Ramos (cell line): Measurements from ENCODE around the gene AKR1C4.
"Not testable (repeated sequence)": the region's sequence is repeated elsewhere in the genome, so short reads cannot be mapped to it uniquely, and the experiment has no call there.

Experiments used
- in situ Hi-C: fragments of 300-500 bp; cut with MboI; formaldehyde crosslinking; loops from one replicate; pipeline ENCODE4 v1.14.3; 2022; ENCODE audit warnings: low sequenced_read_pairs; ENCODE audit not compliant: unreplicated experiment

AKR1C4 gene

GRCh38 chr10:5196702-5197113 is at the start of gene AKR1C4:
TSS of gene AKR1C4 (plus strand) at chr10:5196837. CDS start at chr10:5196868, 31 bp downstream.
- in situ Hi-C loops, result no loop called here

- in situ Hi-C loops, result no loop called here
Observed at GRCh38 chr10:5146920-5147254, 49.8 kb upstream of the AKR1C4 start.

GRCh38 chr10:5147255-5147980 is 49.2 kb upstream of the AKR1C4 start:
- in situ Hi-C loops, result no loop called here

DNA sequence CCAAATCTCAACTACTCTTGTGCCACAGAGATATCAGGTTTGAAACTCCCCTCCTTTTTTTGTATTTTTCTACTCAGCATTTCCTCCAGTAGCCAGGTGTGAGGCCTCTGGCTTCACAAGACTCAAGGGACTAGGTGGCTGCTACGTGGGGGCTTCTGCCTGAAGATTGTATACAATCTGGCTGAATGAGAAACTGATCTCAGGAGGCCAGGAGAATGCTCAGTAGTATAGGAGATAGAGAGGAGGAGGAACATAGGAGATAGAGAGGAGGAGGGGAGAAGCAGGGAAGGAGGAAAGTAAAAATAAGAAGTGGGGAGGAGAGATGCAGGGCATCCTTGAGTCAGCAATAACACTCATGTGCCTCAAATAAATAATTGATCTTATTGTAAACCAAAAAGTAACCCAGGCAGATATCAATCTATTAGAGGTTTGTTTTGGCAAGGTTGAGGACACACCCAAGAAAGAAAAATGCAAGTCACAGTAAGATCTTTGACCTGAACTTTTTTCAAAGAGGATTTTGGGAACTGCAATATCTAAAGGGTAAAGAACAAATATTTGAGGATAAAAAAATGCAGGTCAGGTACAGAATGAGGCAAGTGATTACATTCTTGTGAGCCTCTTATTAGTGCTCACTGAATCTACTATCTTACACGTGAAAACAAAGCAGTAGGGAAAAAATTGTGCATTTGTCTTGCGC is 48.5 kb upstream of the AKR1C4 start:
- in situ Hi-C loops, result no loop called here

DNA sequence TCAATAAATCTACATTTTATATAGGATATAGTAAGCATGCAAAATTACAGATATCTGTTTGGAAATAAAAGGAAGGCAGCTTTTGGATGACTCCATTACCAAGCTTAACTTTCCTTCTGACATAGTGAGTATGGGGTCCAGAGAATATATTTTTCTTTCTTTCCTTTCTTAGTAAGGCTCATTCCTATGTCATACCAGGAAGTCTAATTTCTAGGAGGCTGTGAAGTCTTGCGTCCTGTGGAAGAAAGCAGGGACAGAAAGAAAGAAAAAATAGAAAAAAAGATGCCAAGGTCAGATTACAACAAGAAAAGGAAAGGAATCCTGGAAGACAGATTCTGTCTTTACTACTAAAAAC is 48.0 kb upstream of the AKR1C4 start:
- in situ Hi-C loops, result no loop called here

- in situ Hi-C loops, result no loop called here
Observed at GRCh38 chr10:5151076-5151475, 45.6 kb upstream of the AKR1C4 start.

- in situ Hi-C loops, result no loop called here
Observed at GRCh38 chr10:5155951-5156350, 40.7 kb upstream of the AKR1C4 start.

DNA sequence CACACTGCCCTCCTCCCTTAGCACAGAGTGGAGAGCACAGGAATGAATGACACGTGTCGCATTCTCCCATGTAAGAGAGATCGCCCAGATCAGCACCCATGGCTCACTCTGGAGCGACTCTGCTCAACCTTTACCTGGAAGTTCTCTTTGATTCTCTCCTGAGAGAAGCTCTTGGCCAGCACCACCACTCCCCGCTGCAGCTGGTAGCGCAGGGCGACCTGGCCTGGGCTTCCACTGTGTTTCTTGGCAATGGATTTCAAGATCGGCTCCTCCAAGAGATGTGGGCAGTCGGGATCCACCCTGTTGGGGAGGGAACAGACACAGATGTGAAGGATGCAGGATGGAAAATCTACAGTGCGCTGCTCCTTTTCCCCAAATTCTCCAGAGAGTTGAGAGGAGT is 39.1 kb upstream of the AKR1C4 start:
- in situ Hi-C loops, result no loop called here

DNA sequence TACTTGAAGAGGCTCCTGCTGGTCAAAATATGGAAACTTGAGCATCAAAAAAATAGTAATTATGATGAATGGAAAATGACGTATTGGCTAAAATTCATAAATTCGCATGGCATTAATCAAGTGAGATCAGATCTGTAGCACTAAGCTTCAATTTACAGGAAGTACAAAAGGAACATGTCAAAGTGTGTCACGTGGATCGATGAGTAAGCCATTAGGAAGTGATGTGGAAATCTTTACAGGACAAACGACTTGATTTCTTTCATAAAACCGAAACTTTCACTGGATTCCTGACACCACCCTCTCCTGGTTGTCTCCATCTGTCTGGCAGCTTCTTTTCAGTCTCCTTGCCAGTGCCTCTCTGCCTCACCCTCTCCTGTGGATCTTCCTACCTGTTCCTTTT is 37.5 kb upstream of the AKR1C4 start:
- in situ Hi-C loops, result no loop called here

GRCh38 chr10:5163487-5163886 is 33.1 kb upstream of the AKR1C4 start:
- in situ Hi-C loops, result no loop called here

DNA sequence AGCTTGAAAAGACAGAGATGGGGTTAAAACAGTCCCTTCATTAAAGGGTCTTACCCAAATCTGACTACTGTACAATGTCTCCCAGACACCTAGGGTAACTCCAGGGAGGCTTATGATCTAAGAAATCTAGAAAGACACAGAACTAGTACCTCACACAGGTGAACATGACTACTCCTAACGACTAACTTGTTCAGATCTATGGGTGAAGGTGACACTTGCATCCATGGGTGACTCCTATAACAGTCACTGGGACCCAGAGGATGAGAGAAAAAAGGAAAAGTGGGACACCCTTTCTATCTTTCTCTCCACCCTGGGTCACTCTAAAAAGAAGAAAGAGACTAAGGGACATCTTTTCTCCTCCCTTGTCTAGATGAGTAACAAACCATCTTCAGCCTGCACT is 30.9 kb upstream of the AKR1C4 start:
- in situ Hi-C loops, result no loop called here

- in situ Hi-C loops, result no loop called here
Observed at GRCh38 chr10:5168897-5169420, 27.7 kb upstream of the AKR1C4 start.

DNA sequence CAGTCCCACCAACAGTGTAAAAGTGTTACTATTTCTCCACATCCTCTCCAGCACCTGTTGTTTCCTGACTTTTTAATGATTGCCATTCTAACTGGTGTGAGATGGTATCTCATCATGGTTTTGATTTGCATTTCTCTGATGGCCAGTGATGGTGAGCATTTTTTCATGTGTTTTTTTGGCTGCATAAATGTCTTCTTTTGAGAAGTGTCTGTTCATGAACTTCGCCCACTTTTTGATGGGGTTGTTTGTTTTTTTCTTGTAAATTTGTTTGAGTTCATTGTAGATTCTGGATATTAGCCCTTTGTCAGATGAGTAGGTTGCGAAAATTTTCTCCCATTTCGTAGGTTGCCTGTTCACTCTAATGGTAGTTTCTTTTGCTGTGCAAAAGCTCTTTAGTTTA is 21.1 kb upstream of the AKR1C4 start:
- in situ Hi-C loops, result not testable (repeated sequence)

DNA sequence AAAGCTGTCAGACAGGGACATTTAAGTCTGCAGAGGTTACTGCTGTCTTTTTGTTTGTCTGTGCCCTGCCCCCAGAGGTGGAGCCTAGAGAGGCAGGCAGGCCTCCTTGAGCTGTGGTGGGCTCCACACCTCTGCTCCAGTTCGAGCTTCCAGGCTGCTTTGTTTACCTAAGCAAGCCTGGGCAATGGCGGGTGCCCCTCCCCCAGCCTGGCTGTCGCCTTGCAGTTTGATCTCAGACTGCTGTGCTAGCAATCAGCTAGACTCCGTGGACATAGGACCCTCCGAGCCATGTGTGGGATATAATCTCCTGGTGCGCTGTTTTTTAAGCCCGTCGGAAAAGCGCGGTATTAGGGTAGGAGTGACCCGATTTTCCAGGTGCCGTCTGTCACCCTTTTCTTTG is 16.1 kb upstream of the AKR1C4 start:
- in situ Hi-C loops, result not testable (repeated sequence)

DNA sequence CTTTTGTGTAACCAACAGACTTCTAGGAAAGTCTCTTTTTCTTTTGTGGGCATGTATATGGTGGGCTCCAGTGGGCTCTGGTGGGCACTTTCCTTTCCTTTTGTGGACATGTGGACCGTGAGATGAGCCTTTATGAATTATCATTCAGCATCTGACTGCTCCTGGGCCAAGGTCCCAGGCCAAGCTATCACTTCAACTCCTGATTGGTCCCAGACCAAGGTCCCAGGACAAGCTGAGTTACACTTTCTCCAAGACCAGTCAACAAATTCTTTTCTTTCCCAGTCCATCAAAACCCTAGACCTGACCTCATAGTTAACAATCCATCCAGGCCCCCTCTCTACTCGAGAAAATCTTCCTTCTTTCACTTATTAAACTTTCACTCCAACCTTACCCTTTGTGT is 12.7 kb upstream of the AKR1C4 start:
- in situ Hi-C loops, result no loop called here

DNA sequence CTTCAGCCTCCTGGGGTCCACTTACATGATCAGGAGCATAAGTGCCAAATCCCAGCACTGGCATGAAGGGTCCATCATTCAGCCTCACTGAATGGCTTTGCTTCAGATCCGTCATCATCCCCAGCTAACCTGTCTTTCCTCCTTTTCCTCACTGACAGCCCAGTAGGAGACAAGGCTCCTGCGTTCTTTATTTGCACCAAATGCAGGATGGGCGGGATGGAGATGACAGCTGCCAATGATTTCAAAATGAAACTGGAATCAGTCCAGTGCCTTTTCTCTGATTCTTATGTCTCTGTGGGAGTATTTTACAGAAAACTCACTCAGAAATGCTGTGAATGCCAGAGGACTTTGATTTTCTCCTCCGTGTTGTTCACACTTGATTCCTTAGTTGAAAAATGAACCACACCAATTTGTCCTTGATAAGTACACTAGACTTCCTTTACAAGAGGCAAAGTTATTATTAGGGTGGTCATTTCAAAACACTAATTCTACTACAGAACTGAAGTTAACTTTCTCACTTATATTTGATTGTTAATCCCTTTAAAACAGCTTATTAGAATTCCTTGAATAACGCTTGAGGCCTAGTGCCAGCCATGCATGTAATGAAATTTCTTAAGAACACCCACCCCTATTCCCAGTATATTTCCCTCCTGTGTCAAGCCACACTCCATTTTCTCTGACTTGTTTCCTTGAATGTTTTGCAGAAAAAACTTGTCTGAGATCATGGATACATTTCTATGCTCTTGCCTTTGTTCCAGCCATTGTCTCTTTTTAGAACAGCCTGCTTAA is 11.5 kb upstream of the AKR1C4 start, which contains the start of gene AKR1C8:
TSS of gene AKR1C8 (minus strand) at position 164 of the 789 bp plus-strand sequence. CDS start at position 118, 46 bp downstream.
- in situ Hi-C loops, result no loop called here

DNA sequence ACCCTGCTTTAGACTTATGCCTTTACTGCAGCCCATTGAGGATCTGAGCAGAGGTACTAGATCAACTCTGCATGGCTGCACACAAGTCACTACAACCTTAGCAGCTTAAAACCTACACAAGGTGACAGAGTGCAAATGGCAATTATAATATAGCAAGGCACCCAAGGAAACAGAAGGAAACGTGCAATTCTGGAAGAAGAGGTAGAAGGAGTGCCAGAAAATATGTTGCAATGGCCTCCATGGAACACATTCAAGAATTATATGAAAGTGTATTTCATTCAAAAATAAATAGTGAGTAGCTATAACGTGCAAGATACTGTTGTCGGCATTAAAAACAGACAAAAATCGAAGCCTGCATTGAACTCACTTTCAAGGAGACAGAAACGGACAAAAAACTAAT is 8.8 kb upstream of the AKR1C4 start:
- in situ Hi-C loops, result no loop called here

GRCh38 chr10:5188358-5188757 is 8.3 kb upstream of the AKR1C4 start:
- in situ Hi-C loops, result no loop called here

DNA sequence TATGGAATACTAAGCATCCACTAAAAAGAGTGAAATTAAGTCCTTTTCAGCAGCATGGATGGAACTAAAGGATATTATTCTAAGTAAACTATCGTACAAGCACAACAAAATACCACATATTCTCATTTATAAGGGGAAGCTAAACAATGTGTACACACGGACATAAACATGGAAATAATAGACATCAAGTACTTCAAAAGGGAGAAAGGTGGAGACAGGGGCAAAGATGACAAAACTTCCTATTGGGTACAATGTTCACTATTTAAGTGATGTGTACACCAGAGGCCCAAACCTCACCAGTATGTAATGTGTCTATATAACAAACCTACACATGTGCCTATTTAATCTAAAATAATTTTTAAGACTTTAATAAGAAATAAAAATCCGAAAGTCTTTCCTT is 2.2 kb upstream of the AKR1C4 start:
- in situ Hi-C loops, result no loop called here

GRCh38 chr10:5195727-5196374 is 786 bp upstream of the AKR1C4 start:
- in situ Hi-C loops, result no loop called here
